Keratinocyte (primary cell): ENCODE data around the gene VPS26C. TPM values are rescaled to one million over a fixed set of nuclear protein-coding genes. Genes with fewer than 3 reads are reported as not detected.

ENCODE experiments used
- DNase-seq: peaks from one replicate; pipeline ENCODE4 v3.0.0-alpha.2; 2011; ENCODE audit warnings: low read depth, missing footprints, low spot score
- FAIRE-seq: peaks from 2 replicates; lab custom pipeline; 2011; peaks lifted over from hg19 to GRCh38; lab: Jason Lieb, UNC
- H2AFZ ChIP-seq: 2 replicates; pipeline ENCODE4 v1.6.0; 2012; ENCODE audit warnings: low read length, control low read depth, inconsistent platforms; ENCODE audit not compliant: control insufficient read depth
- H3K27ac ChIP-seq: 2 replicates; pipeline ENCODE4 v1.5.1; 2011; ENCODE audit warnings: low read length; ENCODE audit not compliant: control insufficient read depth, insufficient read depth
- H3K27me3 ChIP-seq: 3 replicates; pipeline ENCODE4 v1.6.0; 2011; ENCODE audit warnings: low read length; ENCODE audit not compliant: control insufficient read depth, insufficient read depth; ENCODE audit errors: extremely low read depth
- H3K36me3 ChIP-seq, 2 experiments: 2 replicates in 1 of 2; 3 replicates in 1 of 2; pipeline ENCODE4 v1.5.1; 2011; ENCODE audit warnings: low read length in 2 of 2, mild to moderate bottlenecking in 1 of 2; ENCODE audit not compliant: control insufficient read depth in 2 of 2, insufficient read depth in 2 of 2; ENCODE audit errors: extremely low read depth in 1 of 2
- H3K4me1 ChIP-seq: 3 replicates; pipeline ENCODE4 v1.5.1; 2011; ENCODE audit warnings: low read length; ENCODE audit not compliant: control insufficient read depth, insufficient read depth; ENCODE audit errors: extremely low read depth
- H3K4me2 ChIP-seq: 3 replicates; pipeline ENCODE4 v1.6.0; 2011; ENCODE audit warnings: low read depth, low read length; ENCODE audit not compliant: control insufficient read depth, insufficient read depth; ENCODE audit errors: extremely low read depth
- H3K4me3 ChIP-seq, 3 experiments: fragments of 200-600 bp in 1 of 3; sonication (generic) in 1 of 3; 2 replicates in 2 of 3; 3 replicates in 1 of 3; pipeline ENCODE4 v1.5.1; 2011 to 2016; ENCODE audit warnings: low read length in 3 of 3, mild to moderate bottlenecking in 3 of 3, control low read depth in 2 of 3, inconsistent platforms in 1 of 3, low read depth in 1 of 3, mixed read lengths in 1 of 3, mixed run types in 1 of 3, moderate library complexity in 1 of 3; ENCODE audit not compliant: control insufficient read depth in 2 of 3, insufficient read depth in 2 of 3; ENCODE audit errors: extremely low read depth in 1 of 3
- H3K79me2 ChIP-seq: 2 replicates; pipeline ENCODE4 v1.6.0; 2012; ENCODE audit warnings: low read length; ENCODE audit not compliant: control insufficient read depth, insufficient read depth
- H3K9ac ChIP-seq: 3 replicates; pipeline ENCODE4 v1.6.0; 2011; ENCODE audit warnings: low read length; ENCODE audit not compliant: control insufficient read depth, insufficient read depth; ENCODE audit errors: extremely low read depth
- H3K9me1 ChIP-seq: 3 replicates; pipeline ENCODE4 v1.6.0; 2011; ENCODE audit warnings: low read length; ENCODE audit not compliant: control insufficient read depth, insufficient read depth; ENCODE audit errors: extremely low read depth
- H3K9me3 ChIP-seq: 2 replicates; pipeline ENCODE4 v1.5.1; 2012; ENCODE audit warnings: low read depth, low read length; ENCODE audit not compliant: control insufficient read depth
- H4K20me1 ChIP-seq: 3 replicates; pipeline ENCODE4 v1.6.0; 2011; ENCODE audit warnings: low read length; ENCODE audit not compliant: control insufficient read depth, insufficient read depth; ENCODE audit errors: extremely low read depth
- EZH2 ChIP-seq: IDR thresholded peaks from one replicate; pipeline ENCODE4 v1.6.1; 2012; ENCODE audit warnings: inconsistent platforms, mild to moderate bottlenecking, low read length, moderate library complexity
- dilution Hi-C: fragments of 300-500 bp; cut with MboI; formaldehyde crosslinking; loops from one replicate; pipeline ENCODE4 v1.7.0; 2020; ENCODE audit warnings: low sequenced_read_pairs; ENCODE audit not compliant: extremely low pct_ligation_motif_present
- polyA plus RNA-seq, 5 experiments: library from polyadenylated mRNA; depleted of rRNA in 3 of 5; stranded (reverse) in 3 of 5; stranded (forward) in 1 of 5; unstranded in 1 of 5; fragments of >200 nt; gene quantifications; 1 replicate in 1 of 5; 2 replicates in 3 of 5; 3 replicates in 1 of 5; pipeline versions ENCODE4 v1.2.1 to v1.2.3, GENCODE V29; 2011 to 2012; ENCODE audit warnings: missing spikeins in 2 of 5, low read depth in 1 of 5, low replicate concordance in 1 of 5
- TF ChIP-seq, protein P1 (sequence below), 3 experiments: IDR thresholded peaks in 1 of 3; conservative IDR thresholded peaks in 1 of 3; optimal IDR thresholded peaks in 1 of 3; 2 replicates in 2 of 3; 3 replicates in 1 of 3; pipeline versions ENCODE3 to v1.5.1; 2011; ENCODE audit warnings: low read length in 3 of 3, mild to moderate bottlenecking in 3 of 3, moderate library complexity in 2 of 3, control low read depth in 1 of 3, inconsistent platforms in 1 of 3; ENCODE audit not compliant: insufficient read depth in 2 of 3; ENCODE audit errors: extremely low read depth in 1 of 3

Gene VPS26C
- polyA plus RNA-seq, 1 donor (not counting 4 experiments of a cell fraction or from before 2014, with no cell fraction given), result 41.3 TPM

DNA sequence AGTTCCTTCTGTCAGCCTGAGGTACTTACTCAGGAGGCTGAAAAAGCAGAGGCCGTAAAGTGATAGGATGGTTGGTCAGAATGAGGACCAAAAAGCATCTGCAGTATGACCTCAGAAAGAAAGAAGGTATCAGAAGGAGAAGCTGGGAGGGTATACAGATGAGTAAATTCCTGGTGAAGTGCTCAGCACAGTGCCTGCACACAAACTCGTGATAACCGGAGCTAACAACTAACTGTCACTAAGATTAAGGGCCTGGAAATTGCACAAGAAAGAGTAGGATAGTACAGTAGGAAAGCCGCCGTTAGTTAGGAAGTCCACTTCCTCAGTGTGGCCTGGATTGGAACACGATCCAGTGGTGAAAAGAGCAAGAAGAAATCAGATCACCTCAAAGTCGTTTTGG, 62.6 kb downstream of the VPS26C start:
- Histone ChIP-seq H3K27ac (no peak overlapping the region), H3K4me1 (peaks cover 8% of the 10 kb centered on the region), H3K79me2 (no peaks in the 10 kb centered on the region), H3K27me3 (no peaks in the 10 kb centered on the region), H3K9ac (no peak overlapping the region), H4K20me1 (no peaks in the 10 kb centered on the region), H3K36me3 (peaks cover 11 to 20% of the 10 kb centered on the region in 2 experiments), H3K9me3 (no peaks in the 10 kb centered on the region), H3K4me3 (no peak overlapping the region), H3K9me1 (no peaks in the 10 kb centered on the region), H2AFZ (no peak overlapping the region), H3K4me2 (no peak overlapping the region)
- DNase-seq (no peak), FAIRE-seq (no peak)
- dilution Hi-C loops, result no loop called here
- TF ChIP-seq, protein P1, sequence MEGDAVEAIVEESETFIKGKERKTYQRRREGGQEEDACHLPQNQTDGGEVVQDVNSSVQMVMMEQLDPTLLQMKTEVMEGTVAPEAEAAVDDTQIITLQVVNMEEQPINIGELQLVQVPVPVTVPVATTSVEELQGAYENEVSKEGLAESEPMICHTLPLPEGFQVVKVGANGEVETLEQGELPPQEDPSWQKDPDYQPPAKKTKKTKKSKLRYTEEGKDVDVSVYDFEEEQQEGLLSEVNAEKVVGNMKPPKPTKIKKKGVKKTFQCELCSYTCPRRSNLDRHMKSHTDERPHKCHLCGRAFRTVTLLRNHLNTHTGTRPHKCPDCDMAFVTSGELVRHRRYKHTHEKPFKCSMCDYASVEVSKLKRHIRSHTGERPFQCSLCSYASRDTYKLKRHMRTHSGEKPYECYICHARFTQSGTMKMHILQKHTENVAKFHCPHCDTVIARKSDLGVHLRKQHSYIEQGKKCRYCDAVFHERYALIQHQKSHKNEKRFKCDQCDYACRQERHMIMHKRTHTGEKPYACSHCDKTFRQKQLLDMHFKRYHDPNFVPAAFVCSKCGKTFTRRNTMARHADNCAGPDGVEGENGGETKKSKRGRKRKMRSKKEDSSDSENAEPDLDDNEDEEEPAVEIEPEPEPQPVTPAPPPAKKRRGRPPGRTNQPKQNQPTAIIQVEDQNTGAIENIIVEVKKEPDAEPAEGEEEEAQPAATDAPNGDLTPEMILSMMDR (optimal IDR thresholded peaks at IDR 0.05 in 1 of 3, IDR thresholded peaks at IDR 0.05 in 1 of 3, conservative IDR thresholded peaks at IDR 0.05 in 1 of 3; ENCODE audit: extremely low read depth in 1 of 3, insufficient read depth in 2 of 3, low read length in 3 of 3), result no peak

DNA sequence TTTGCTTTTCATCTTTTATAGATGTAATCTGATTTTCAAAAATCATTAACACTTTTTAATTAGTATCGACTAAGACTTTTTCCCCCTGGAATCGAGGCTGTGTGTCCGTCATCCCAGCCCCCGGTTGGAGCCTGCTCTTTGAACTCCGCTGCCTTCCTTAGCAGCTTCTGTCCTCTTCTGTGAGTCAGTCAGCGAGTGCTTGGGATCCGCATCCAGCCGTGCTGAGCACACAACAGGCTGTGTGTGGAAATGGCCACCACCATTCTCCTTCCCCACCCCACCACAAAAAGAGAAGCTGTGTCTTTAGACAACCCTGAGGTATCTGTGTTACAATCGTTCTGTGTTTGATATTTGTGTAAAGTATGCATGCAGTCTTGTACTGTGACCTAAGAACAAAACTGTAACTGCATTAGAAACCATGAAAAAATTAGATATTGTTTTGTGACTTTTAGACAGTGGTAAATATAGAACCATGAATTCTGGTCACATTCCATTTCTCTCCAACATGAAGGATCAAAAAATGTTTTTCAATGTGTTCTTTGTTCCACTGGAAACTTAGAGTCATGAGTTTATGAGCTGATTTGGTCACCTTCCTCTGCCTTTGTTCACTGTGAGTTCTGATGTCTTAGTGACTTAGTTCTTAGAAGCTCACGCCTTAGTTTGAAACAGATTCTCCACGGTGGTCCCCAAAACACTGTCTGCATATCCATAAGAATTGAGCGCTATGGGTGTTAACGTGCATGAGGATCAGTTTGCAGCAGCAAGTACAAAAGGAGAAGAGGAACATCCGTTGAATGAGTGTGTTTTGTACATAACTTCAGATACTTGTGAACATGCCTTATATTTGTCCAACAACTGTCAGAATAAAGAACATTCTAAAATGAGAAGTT, 64.7 kb downstream of the VPS26C start:
- DNase-seq (no peak), FAIRE-seq (no peak)
- no peaks in the 10 kb centered on the region for H3K9me1 ChIP-seq
- H4K20me1 ChIP-seq, result no peaks in the 10 kb centered on the region
- H3K4me1 ChIP-seq, result peaks cover 13% of the 10 kb centered on the region
- H3K9ac ChIP-seq, result no peak overlapping the region
- no peaks in the 10 kb centered on the region for H3K27me3 ChIP-seq
- dilution Hi-C loops, result no loop called here
- peaks cover 15 to 20% of the 10 kb centered on the region in 2 experiments for H3K36me3 ChIP-seq
- H3K9me3 ChIP-seq, result no peaks in the 10 kb centered on the region
- H3K4me3 ChIP-seq, result no peak overlapping the region
- no peak overlapping the region for H3K27ac ChIP-seq
- TF ChIP-seq, protein P1 (optimal IDR thresholded peaks at IDR 0.05 in 1 of 3, IDR thresholded peaks at IDR 0.05 in 1 of 3, conservative IDR thresholded peaks at IDR 0.05 in 1 of 3; ENCODE audit: extremely low read depth in 1 of 3, insufficient read depth in 2 of 3, low read length in 3 of 3), result no peak
- no peak for TF ChIP-seq EZH2
- H2AFZ ChIP-seq, result no peak overlapping the region
- H3K4me2 ChIP-seq, result no peak overlapping the region
- H3K79me2 ChIP-seq, result no peaks in the 10 kb centered on the region
